Measurements from ENCODE around the gene ATP8B3.
A peak's percentile ranks its signal among the peaks of the same experiment; 100 is the strongest.

Gene ATP8B3

GRCh38 chr19:1848399-1849131, 36.5 kb upstream of the ATP8B3 start, which contains the start of gene REXO1:
REXO1 (minus strand) TSS chr19:1848483; CDS start chr19:1848358, 125 bp downstream.
- no peak for TF ChIP-seq JUND (IDR thresholded peaks at IDR 0.05; ENCODE audit: low read depth)
- peak; percentile 66 to 95 for DNase-seq (ENCODE audit: low read depth in 1 of 2, low spot score in 1 of 2)
- in situ Hi-C loops (cut with HindIII; ENCODE audit: low pct_unique_long_range_greater_than_20kb, low sequenced_read_pairs), result no loop called here

DNA sequence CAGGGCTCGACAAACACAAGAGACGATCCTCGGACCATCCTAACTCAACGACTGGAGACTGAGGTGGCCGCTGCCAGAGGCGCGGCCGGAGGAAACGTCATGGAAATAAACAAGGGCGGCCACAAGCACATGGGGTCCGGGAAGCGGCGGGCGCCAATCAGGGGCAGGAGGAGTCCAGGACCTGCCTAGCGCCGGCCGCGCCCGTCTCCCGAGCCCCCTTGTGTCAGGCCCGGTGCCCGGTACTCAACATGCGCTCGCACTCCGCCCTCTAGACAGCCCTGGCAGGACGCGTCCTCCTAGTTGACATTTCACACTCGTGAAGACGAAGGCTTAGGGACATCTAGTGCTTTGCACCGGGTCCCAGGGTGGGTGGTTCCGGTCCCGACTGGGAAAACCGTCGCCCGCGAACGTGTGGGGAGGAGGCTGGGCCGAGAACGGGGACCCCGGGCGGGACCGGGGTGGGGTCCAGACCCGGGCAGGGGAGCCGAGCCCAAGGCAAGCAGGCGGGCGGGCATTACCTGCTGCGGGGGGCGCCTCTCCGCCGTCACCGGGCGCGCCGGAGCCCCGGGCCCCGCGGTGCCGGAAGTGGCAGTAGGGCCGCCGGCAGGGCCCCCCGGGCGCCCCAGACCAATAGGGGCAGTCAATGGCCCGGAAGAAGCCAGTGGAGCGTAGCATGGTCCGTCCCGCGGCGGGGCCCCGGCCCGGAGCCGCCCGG, 35.8 kb upstream of the ATP8B3 start:
- in situ Hi-C loops (cut with HindIII; ENCODE audit: low pct_unique_long_range_greater_than_20kb, low sequenced_read_pairs), result no loop called here
- TF ChIP-seq JUND (IDR thresholded peaks at IDR 0.05; ENCODE audit: low read depth), result no peak
- no peak for DNase-seq (ENCODE audit: low read depth in 1 of 2, low spot score in 1 of 2)

DNA sequence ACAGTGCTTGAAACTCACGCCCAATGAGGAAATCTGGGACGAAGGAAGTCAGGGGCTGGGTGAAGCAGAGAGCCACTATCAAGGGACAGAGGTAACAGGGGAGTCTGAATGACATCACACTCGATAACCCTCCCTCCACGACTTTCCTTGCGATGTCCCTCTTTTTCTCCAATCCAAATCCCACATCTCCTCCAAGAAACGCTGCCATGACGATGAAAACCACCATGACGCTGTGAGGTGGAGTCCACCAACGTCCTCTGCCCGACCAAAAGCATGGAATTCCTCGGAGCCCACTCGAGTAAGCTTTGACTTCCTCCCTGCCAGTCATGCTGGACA, 35.2 kb upstream of the ATP8B3 start:
- no peak for TF ChIP-seq JUND (IDR thresholded peaks at IDR 0.05; ENCODE audit: low read depth)
- DNase-seq (ENCODE audit: low read depth in 1 of 2, low spot score in 1 of 2), result no peak
- in situ Hi-C loops (cut with HindIII; ENCODE audit: low pct_unique_long_range_greater_than_20kb, low sequenced_read_pairs), result no loop called here

GRCh38 chr19:1846517-1847204, 34.6 kb upstream of the ATP8B3 start:
- in situ Hi-C loops (cut with HindIII; ENCODE audit: low pct_unique_long_range_greater_than_20kb, low sequenced_read_pairs), result no loop called here
- no peak for DNase-seq (ENCODE audit: low read depth in 1 of 2, low spot score in 1 of 2)
- no peak for TF ChIP-seq JUND (IDR thresholded peaks at IDR 0.05; ENCODE audit: low read depth)

- DNase-seq (ENCODE audit: low read depth in 1 of 2, low spot score in 1 of 2), result no peak
- in situ Hi-C loops (cut with HindIII; ENCODE audit: low pct_unique_long_range_greater_than_20kb, low sequenced_read_pairs), result no loop called here
- no peak for TF ChIP-seq JUND (IDR thresholded peaks at IDR 0.05; ENCODE audit: low read depth)
Observed at GRCh38 chr19:1845642-1846041, 33.6 kb upstream of the ATP8B3 start.

DNA sequence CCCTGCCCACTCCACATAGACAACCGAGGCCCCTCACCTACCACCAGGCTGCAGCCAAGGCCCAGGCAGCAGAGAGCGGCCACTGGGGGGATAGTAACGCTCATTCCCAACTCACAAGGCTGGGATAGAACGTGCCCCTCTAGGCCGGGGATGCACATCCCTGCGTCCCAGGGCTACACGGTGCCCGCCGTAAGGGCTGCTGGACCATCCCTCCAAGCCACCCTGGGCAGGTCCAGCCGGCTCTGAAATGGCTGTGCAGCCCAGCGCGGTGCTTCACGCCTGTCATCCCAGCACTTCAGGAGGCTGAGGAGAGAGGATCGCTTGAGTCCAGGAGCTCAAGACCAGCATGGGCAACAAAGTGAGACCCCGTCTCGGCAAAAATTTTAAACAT, 33.0 kb upstream of the ATP8B3 start:
- in situ Hi-C loops (cut with HindIII; ENCODE audit: low pct_unique_long_range_greater_than_20kb, low sequenced_read_pairs), result no loop called here
- no peak for TF ChIP-seq JUND (IDR thresholded peaks at IDR 0.05; ENCODE audit: low read depth)
- no peak for DNase-seq (ENCODE audit: low read depth in 1 of 2, low spot score in 1 of 2)

DNA sequence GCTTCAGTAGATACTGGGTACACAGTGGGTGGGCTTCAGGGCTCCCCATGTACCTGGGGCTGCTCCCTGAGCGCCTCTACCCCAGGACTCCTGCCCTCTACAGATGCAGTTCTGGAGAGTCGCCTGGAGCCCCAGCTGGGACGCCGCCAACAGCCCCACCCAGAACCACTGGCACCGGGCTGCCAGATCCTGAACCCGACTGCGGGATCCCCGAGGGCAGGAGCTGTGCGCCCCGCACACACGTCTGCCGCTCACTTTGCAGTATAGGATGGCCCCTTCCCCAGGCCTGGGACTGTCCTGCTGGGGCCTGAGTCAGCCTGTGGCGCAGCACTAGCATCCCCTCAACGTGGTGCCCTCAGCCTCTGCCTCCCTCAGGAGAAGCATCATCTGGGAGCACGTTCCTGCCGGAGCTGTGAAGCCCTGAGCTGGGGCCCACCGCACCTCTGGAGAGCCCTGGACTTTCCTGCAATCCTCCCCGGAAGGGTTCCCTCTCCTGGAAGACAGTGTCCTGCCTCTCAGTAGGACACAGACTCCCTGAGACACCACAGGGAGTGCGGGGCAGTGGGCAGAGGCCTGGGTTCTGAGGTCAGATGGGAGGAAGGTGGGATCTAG, 32.5 kb upstream of the ATP8B3 start:
- in situ Hi-C loops (cut with HindIII; ENCODE audit: low pct_unique_long_range_greater_than_20kb, low sequenced_read_pairs), result no loop called here
- no peak for DNase-seq (ENCODE audit: low read depth in 1 of 2, low spot score in 1 of 2)
- TF ChIP-seq JUND (IDR thresholded peaks at IDR 0.05; ENCODE audit: low read depth), result no peak

DNA sequence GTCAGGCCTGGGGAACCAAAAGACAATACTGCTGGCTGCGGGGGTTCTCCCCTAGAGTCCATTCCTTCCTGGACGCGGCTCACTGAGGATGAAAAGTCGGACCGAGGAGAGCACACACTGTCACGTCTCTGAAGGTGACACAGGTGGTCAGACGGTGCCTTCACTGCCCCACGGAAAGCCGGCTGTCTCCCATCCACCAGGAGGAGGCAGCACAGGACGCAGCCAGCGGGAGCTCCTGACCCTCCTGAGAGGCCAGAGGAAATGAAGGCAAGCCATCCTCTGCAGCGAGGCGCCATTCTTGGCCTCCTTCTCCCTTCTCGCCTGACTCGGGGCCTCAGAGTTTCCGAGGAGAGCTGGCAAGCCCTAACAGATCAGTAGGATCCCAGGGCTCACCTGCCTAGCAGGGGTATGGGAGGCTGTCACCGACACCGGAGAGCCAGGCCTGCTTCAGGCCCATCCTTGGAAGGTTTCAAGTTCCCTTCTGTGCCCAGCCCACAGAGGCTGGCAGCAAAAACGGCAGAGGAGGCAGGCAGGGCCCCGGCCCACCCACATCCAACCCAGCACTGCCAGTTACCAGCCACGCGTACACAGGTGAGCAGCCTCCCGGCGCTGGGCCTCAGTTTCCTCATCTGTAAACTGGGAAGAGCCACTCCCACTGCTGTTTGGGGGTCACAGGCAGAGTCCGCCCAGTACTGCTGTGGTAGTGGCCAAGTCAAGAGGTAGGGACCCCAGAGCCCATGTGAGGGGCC, 31.7 kb upstream of the ATP8B3 start:
- DNase-seq (ENCODE audit: low read depth in 1 of 2, low spot score in 1 of 2), result no peak
- no peak for TF ChIP-seq JUND (IDR thresholded peaks at IDR 0.05; ENCODE audit: low read depth)
- in situ Hi-C loops (cut with HindIII; ENCODE audit: low pct_unique_long_range_greater_than_20kb, low sequenced_read_pairs), result no loop called here

DNA sequence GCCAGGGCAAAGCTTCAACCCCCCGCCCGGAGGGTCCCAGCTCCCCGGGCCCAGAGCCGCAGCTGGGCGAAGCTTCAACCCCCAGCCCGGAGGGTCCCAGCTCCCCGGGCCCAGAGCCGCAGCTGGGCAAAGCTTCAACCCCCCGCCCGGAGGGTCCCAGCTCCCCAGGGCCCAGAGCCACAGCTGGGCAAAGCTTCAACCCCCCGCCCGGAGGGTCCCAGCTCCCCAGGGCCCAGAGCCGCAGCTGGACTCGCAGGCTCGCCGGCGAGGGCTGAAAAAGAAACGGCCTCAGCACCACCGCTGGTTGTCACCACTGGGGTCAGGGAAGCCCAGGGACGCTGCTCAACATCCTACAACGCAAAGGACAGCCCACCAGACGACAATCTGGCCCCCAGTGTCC, 31.0 kb upstream of the ATP8B3 start:
- in situ Hi-C loops (cut with HindIII; ENCODE audit: low pct_unique_long_range_greater_than_20kb, low sequenced_read_pairs), result no loop called here
- no peak for TF ChIP-seq JUND (IDR thresholded peaks at IDR 0.05; ENCODE audit: low read depth)
- DNase-seq (ENCODE audit: low read depth in 1 of 2, low spot score in 1 of 2), result no peak

DNA sequence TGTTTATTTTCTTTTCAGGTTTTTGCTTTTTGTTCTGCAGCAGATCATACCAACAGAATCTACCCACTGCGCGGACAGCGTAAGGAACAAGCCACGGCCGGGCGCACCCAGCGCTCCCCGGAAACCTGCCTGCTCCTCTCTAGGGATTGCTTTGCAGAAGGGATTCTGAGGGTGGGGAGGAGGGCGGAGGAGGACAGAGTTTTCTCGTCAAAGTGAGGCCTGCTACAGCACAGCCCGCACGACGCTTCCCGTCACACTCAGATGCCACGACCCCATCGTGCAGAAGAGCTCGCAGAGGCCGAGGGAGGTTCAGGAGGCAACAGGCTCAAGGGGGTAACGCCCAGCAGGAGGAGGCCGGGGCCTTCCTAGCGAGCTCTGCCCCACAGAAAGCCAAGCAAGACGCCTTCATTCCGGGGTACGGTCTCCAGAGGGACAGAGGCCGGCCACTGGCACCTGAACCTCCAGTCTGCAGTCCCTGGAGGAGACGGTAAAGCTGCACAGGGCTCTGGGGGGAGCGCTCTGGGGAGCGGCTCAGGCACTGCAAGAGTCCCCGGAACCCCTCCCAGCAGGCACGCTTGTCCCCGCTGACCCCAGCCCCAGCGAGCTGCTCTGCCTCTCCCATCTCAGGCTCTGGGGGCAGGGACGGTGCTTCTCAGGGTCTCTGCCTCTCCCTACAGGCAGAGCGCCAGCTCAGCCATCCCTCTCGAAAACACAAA, 29.3 kb upstream of the ATP8B3 start:
- DNase-seq (ENCODE audit: low read depth in 1 of 2, low spot score in 1 of 2), result no peak
- TF ChIP-seq JUND (IDR thresholded peaks at IDR 0.05; ENCODE audit: low read depth), result no peak
- in situ Hi-C loops (cut with HindIII; ENCODE audit: low pct_unique_long_range_greater_than_20kb, low sequenced_read_pairs), result no loop called here

- DNase-seq (ENCODE audit: low read depth in 1 of 2, low spot score in 1 of 2), result no peak
- TF ChIP-seq JUND (IDR thresholded peaks at IDR 0.05; ENCODE audit: low read depth), result no peak
- in situ Hi-C loops (cut with HindIII; ENCODE audit: low pct_unique_long_range_greater_than_20kb, low sequenced_read_pairs), result no loop called here
Observed at GRCh38 chr19:1840541-1841115, 28.6 kb upstream of the ATP8B3 start.

Data from T47D (cell line).